DOHH2 (cell line): ENCODE results near the gene PYY.

ENCODE experiments used
- EZH2phosphoT487 ChIP-seq: fragments of 200-600 bp; sonication (generic); IDR thresholded peaks from 2 replicates; pipeline ENCODE4 v1.6.1; 2017; ENCODE audit warnings: borderline replicate concordance, mild to moderate bottlenecking, antibody characterized with exemption, low read length, moderate library complexity, mixed read lengths
- TF ChIP-seq, protein P1 (sequence below): fragments of 200-600 bp; sonication (generic); IDR thresholded peaks from one replicate; pipeline ENCODE4 v1.5.1; 2014; ENCODE audit warnings: antibody characterized with exemption, mild to moderate bottlenecking, low read depth, low read length; ENCODE audit not compliant: poor library complexity, severe bottlenecking

GRCh38 chr17:43951750-43952149 lies 2.0 kb downstream of the PYY start:
- TF ChIP-seq, protein P1, sequence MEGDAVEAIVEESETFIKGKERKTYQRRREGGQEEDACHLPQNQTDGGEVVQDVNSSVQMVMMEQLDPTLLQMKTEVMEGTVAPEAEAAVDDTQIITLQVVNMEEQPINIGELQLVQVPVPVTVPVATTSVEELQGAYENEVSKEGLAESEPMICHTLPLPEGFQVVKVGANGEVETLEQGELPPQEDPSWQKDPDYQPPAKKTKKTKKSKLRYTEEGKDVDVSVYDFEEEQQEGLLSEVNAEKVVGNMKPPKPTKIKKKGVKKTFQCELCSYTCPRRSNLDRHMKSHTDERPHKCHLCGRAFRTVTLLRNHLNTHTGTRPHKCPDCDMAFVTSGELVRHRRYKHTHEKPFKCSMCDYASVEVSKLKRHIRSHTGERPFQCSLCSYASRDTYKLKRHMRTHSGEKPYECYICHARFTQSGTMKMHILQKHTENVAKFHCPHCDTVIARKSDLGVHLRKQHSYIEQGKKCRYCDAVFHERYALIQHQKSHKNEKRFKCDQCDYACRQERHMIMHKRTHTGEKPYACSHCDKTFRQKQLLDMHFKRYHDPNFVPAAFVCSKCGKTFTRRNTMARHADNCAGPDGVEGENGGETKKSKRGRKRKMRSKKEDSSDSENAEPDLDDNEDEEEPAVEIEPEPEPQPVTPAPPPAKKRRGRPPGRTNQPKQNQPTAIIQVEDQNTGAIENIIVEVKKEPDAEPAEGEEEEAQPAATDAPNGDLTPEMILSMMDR = no peak
- no peak for TF ChIP-seq EZH2phosphoT487
